K562 (cell line): ENCODE results near the gene HRG. TPM values are rescaled to one million over a fixed set of nuclear protein-coding genes. Genes with fewer than 3 reads are reported as not detected.

Experiments
- ATAC-seq: fragments of 200-7000 bp; cut with Tn5 transposase; 3 replicates; pipeline ENCODE4 v1.9.1; 2020; ENCODE audit warnings: moderate library complexity
- BruUV-seq: library from RNA; stranded (reverse); fragments of 400-500 nt; replicated peaks from 2 replicates; lab custom pipeline; 2021; lab: Mats Ljungman, UMichigan
- CTCF ChIA-PET: fragments of 300-600 bp; formaldehyde crosslinking; extraction: SDS; loops from one replicate; lab custom pipeline; 2021; ENCODE audit warnings: low intra/inter-chr PET ratio; lab: Yijun Ruan, JAX
- POLR2A ChIA-PET: fragments of 300-600, 350-650 bp; sonication (Branson Sonifier 250); formaldehyde crosslinking; extraction: SDS; loops from one replicate; lab custom pipeline; 2021; ENCODE audit warnings: antibody characterized with exemption, inconsistent platforms; lab: Yijun Ruan, JAX
- DNase-seq, 4 experiments: peaks; one replicate each; pipeline versions ENCODE4 v3.0.0 to v3.0.0-alpha.2; 2011 to 2018; ENCODE audit warnings: low spot score in 3 of 4, mixed read lengths in 3 of 4; ENCODE audit errors: extremely low read depth in 1 of 4
- FAIRE-seq: peaks from 2 replicates; lab custom pipeline; 2011; peaks lifted over from hg19 to GRCh38; lab: Jason Lieb, UNC
- H2AFZ ChIP-seq: 2 replicates; pipeline ENCODE4 v1.6.0; 2011; ENCODE audit warnings: low read depth, low read length, control low read depth, inconsistent platforms
- H3K27ac ChIP-seq: fragments of 200-600 bp; 3 replicates; pipeline ENCODE4 v1.8.0; 2011; ENCODE audit warnings: low read depth, mild to moderate bottlenecking, control low read depth, inconsistent platforms, low read length, moderate library complexity, mixed read lengths; ENCODE audit errors: extremely low read depth
- H3K27me3 ChIP-seq, 2 experiments: fragments of 300-600 bp in 1 of 2; 2 replicates in 1 of 2; 3 replicates in 1 of 2; pipeline versions ENCODE4 v1.6.0 to v1.8.0; 2011; ENCODE audit warnings: inconsistent platforms in 2 of 2, low read length in 2 of 2, mild to moderate bottlenecking in 1 of 2, mixed read lengths in 1 of 2, moderate library complexity in 1 of 2; ENCODE audit not compliant: control insufficient read depth in 2 of 2, insufficient read depth in 2 of 2
- H3K36me3 ChIP-seq: fragments of 300-600 bp; 3 replicates; pipeline ENCODE4 v1.8.0; 2011; ENCODE audit warnings: mild to moderate bottlenecking, low read length, inconsistent platforms; ENCODE audit not compliant: control insufficient read depth, insufficient read depth
- H3K4me1 ChIP-seq, 2 experiments: fragments of 200-600 bp in 1 of 2; replicated peaks in 1 of 2; 2 replicates in 1 of 2; 3 replicates in 1 of 2; pipeline versions ENCODE4 v1.5.1 to v1.8.0; 2011; ENCODE audit warnings: inconsistent platforms in 2 of 2, low read length in 2 of 2, mild to moderate bottlenecking in 1 of 2, mixed read lengths in 1 of 2, moderate library complexity in 1 of 2; ENCODE audit not compliant: control insufficient read depth in 2 of 2, insufficient read depth in 2 of 2
- H3K4me2 ChIP-seq: 2 replicates; pipeline ENCODE4 v1.6.1; 2011; ENCODE audit warnings: low read length, control low read depth, inconsistent platforms, mixed read lengths; ENCODE audit not compliant: insufficient read depth
- H3K4me3 ChIP-seq: fragments of 200-600 bp; sonication (generic), shearing (Covaris generic); 2 replicates; pipeline ENCODE4 v1.5.1; 2016; ENCODE audit warnings: control low read depth, inconsistent platforms
- H3K79me2 ChIP-seq: fragments of 200-600 bp; 3 replicates; pipeline ENCODE4 v1.8.0; 2011; ENCODE audit warnings: low read length, inconsistent platforms; ENCODE audit not compliant: control insufficient read depth, insufficient read depth
- H3K9ac ChIP-seq, 2 experiments: 2 replicates each; pipeline versions ENCODE4 v1.6.0 to v1.6.1; 2011; ENCODE audit warnings: low read depth in 2 of 2, low read length in 2 of 2, control low read depth in 1 of 2, inconsistent platforms in 1 of 2, mild to moderate bottlenecking in 1 of 2, mixed read lengths in 1 of 2; ENCODE audit not compliant: insufficient read depth in 1 of 2
- H3K9me1 ChIP-seq: one replicate; pipeline ENCODE4 v1.6.0; 2011; ENCODE audit warnings: inconsistent platforms, mild to moderate bottlenecking, low read length, moderate library complexity; ENCODE audit not compliant: control insufficient read depth, insufficient read depth
- H3K9me3 ChIP-seq: replicated peaks from 2 replicates; pipeline ENCODE4 v1.5.1; 2011; ENCODE audit warnings: low read depth, low read length, inconsistent platforms; ENCODE audit not compliant: control insufficient read depth, insufficient read depth
- H4K20me1 ChIP-seq: replicated peaks from 2 replicates; pipeline ENCODE4 v1.6.1; 2011; ENCODE audit warnings: low read length, inconsistent platforms, mixed read lengths; ENCODE audit not compliant: control insufficient read depth, insufficient read depth
- ARHGAP35 ChIP-seq: fragments of 450-650 bp; IDR thresholded peaks from 2 replicates; pipeline ENCODE4 v1.6.1; 2018; ENCODE audit not compliant: partially characterized antibody
- ARNT ChIP-seq, 2 experiments: fragments of 450-650 bp; IDR thresholded peaks; 2 replicates each; pipeline ENCODE4 v1.6.1; 2016; ENCODE audit warnings: mild to moderate bottlenecking in 1 of 2
- CREB5 ChIP-seq: fragments of 250-450 bp; sonication (Bioruptor Pico); IDR thresholded peaks from 2 replicates; pipeline ENCODE4 v1.5.0; 2020; ENCODE audit warnings: mild to moderate bottlenecking
- FOXJ3 ChIP-seq: sonication (generic); formaldehyde crosslinking; IDR thresholded peaks from 2 replicates; pipeline ENCODE4 v1.4.0; 2020; ENCODE audit warnings: mild to moderate bottlenecking, missing genetic modification reagents
- HDAC1 ChIP-seq, 2 experiments: fragments of 450-650 bp; IDR thresholded peaks; 2 replicates each; pipeline ENCODE4 v1.6.1; 2016 to 2017; ENCODE audit warnings: inconsistent platforms in 1 of 2, mild to moderate bottlenecking in 1 of 2, moderate library complexity in 1 of 2
- LARP7 ChIP-seq: fragments of 450-650 bp; IDR thresholded peaks from 2 replicates; pipeline ENCODE4 v1.6.1; 2016
- MCM7 ChIP-seq, 2 experiments: fragments of 450-650 bp; IDR thresholded peaks; 2 replicates each; pipeline ENCODE4 v1.6.1; 2016 to 2018
- MEIS2 ChIP-seq: fragments of 450-650 bp; IDR thresholded peaks from 2 replicates; pipeline ENCODE4 v1.6.1; 2014; ENCODE audit warnings: mild to moderate bottlenecking; ENCODE audit not compliant: partially characterized antibody
- MTF1 ChIP-seq: fragments of 250-450 bp; sonication (Bioruptor Pico); IDR thresholded peaks from 2 replicates; pipeline ENCODE4 v1.9.0; 2021; ENCODE audit warnings: moderate library complexity, mild to moderate bottlenecking, inconsistent platforms, borderline replicate concordance
- NFYB ChIP-seq: IDR thresholded peaks from 2 replicates; pipeline ENCODE4 v1.6.1; 2011; ENCODE audit warnings: mild to moderate bottlenecking, moderate library complexity; ENCODE audit not compliant: insufficient read length; ENCODE audit errors: extremely low read depth
- RAD21 ChIP-seq, 2 experiments: fragments of 250-450 bp in 1 of 2; fragments of 450-650 bp in 1 of 2; sonication (Bioruptor Pico) in 1 of 2; formaldehyde crosslinking in 1 of 2; IDR thresholded peaks in 1 of 2; conservative IDR thresholded peaks in 1 of 2; 2 replicates each; pipeline versions ENCODE4 v1.4.0 to v1.8.0; 2020 to 2022; ENCODE audit warnings: mild to moderate bottlenecking in 2 of 2, moderate library complexity in 1 of 2
- RBM22 ChIP-seq: fragments of 200-400 bp; formaldehyde crosslinking; IDR thresholded peaks from 2 replicates; pipeline ENCODE4 v1.6.1; 2018; ENCODE audit warnings: low read length, low read depth; ENCODE audit not compliant: poor library complexity, severe bottlenecking
- RNF2 ChIP-seq: sonication (generic); IDR thresholded peaks from 2 replicates; pipeline ENCODE4 v1.6.1; 2016
- SIRT6 ChIP-seq: IDR thresholded peaks from one replicate; pipeline ENCODE4 v1.6.1; 2012; ENCODE audit warnings: low read depth, mild to moderate bottlenecking, control low read depth, inconsistent platforms, low read length, moderate library complexity
- TBP ChIP-seq: optimal IDR thresholded peaks from 2 replicates; pipeline ENCODE3; 2011; ENCODE audit warnings: low read depth, low read length, improper control_type of control experiment
- ZC3H11A ChIP-seq: IDR thresholded peaks from 2 replicates; pipeline ENCODE4 v1.6.1; 2012; ENCODE audit warnings: low read depth, low read length, improper control_type of control experiment
- ZKSCAN1 ChIP-seq: fragments of 150-350 bp; IDR thresholded peaks from 2 replicates; pipeline ENCODE4 v1.6.1; 2016; ENCODE audit warnings: low read depth, low read length
- ZNF75A ChIP-seq: fragments of 450-650 bp; formaldehyde crosslinking; IDR thresholded peaks from 2 replicates; pipeline ENCODE4 v1.4.0; 2020; ENCODE audit warnings: mild to moderate bottlenecking
- ZZZ3 ChIP-seq: fragments of 450-650 bp; IDR thresholded peaks from 2 replicates; pipeline ENCODE4 v1.6.1; 2016; ENCODE audit warnings: antibody characterized with exemption, mild to moderate bottlenecking, moderate library complexity
- WGBS: fragments of 100-300 bp; shearing (Covaris generic); methylation state at CpG from one replicate; pipeline ENCODE4 v1.1.6; 2016; ENCODE audit warnings: low coverage, mixed read lengths; ENCODE audit not compliant: insufficient coverage; ENCODE audit errors: missing lambda C conversion rate; 5-methylcytosine and 5-hydroxymethylcytosine counted together
- in situ Hi-C: fragments of 300-500 bp; cut with MboI; formaldehyde crosslinking; loops from 4 replicates; pipeline ENCODE4 v1.15.0; 2018; ENCODE audit warnings: inconsistent platforms, mixed read lengths
- intact Hi-C: fragments of 100-400 bp; cut with micrococcal nuclease; formaldehyde crosslinking; loops from 2 replicates; pipeline ENCODE4 v1.14.2; 2022
- polyA plus RNA-seq, 8 experiments: library from polyadenylated mRNA; depleted of rRNA in 4 of 8; stranded (reverse) in 5 of 8; unstranded in 3 of 8; fragments of >200 nt; fragmentation: Nextera tagmentation in 2 of 8; fragmentation: Illumina TruSeq in 1 of 8; extraction: Ambion mirVana in 2 of 8; extraction: Trizol in 1 of 8; gene quantifications; 2 replicates each; pipeline versions ENCODE4 v1.2.1 to v1.2.3, GENCODE V29; 2011 to 2014; ENCODE audit warnings: inconsistent platforms in 1 of 8, missing spikeins in 1 of 8
- total RNA-seq, 7 experiments: library from RNA; depleted of rRNA in 6 of 7; stranded (reverse); fragments of >200 nt in 6 of 7; fragmentation: Illumina TruSeq in 2 of 7; extraction: Trizol in 2 of 7; gene quantifications; 2 replicates each; pipeline versions ENCODE4 v1.2.1 to v1.2.3, GENCODE V29; 2011 to 2021; ENCODE audit warnings: low replicate concordance in 1 of 7
- TF ChIP-seq, protein P1 (sequence below), 2 experiments: fragments of 450-650 bp in 1 of 2; sonication (generic) in 1 of 2; formaldehyde crosslinking; conservative IDR thresholded peaks; 2 replicates each; pipeline versions ENCODE4 v1.4.0 to v1.8.1; 2020 to 2022; ENCODE audit warnings: mild to moderate bottlenecking in 1 of 2, missing genetic modification reagents in 1 of 2

HRG gene
- total and polyA plus RNA-seq, 9 of the 15 experiments (the other 6 are each of a cell fraction or from before 2014, with no cell fraction given) = not detected

- no peak overlapping the region for H2AFZ ChIP-seq
- no peaks in the 10 kb centered on the region for H3K9me3 ChIP-seq
- 0% methylated on average over 3 of the region's 3 CpGs for whole genome bisulfite sequencing
- H3K4me3 ChIP-seq = no peak overlapping the region
- H3K27me3 ChIP-seq = peaks cover 0 to 26% of the 10 kb centered on the region in 2 experiments; a peak in 2 of 5 replicates
- no peak overlapping the region for H3K9ac ChIP-seq
- no peak for FAIRE-seq
- intact Hi-C loops = no loop called here
- H3K9me1 ChIP-seq = no peaks in the 10 kb centered on the region
- ChIA-PET POLR2A (no interaction called here), CTCF (no interaction called here)
- H4K20me1 ChIP-seq = no peaks in the 10 kb centered on the region
- no peak overlapping the region for H3K4me2 ChIP-seq
- no peaks in the 10 kb centered on the region for H3K36me3 ChIP-seq
- no peak for ATAC-seq
- no peak for TF ChIP-seq ARNT (IDR thresholded peaks at IDR 0.05)
- TF ChIP-seq ZKSCAN1 = no peak
- TF ChIP-seq HDAC1 (IDR thresholded peaks at IDR 0.05) = no peak
- TF ChIP-seq NFYB = no peak
- TF ChIP-seq ZZZ3 = no peak
- TF ChIP-seq RNF2 = no peak
- no peak for TF ChIP-seq ZC3H11A
- no peak for TF ChIP-seq MEIS2
- TF ChIP-seq LARP7 = no peak
- no peak for TF ChIP-seq MCM7 (IDR thresholded peaks at IDR 0.05)
- TF ChIP-seq, protein P1, sequence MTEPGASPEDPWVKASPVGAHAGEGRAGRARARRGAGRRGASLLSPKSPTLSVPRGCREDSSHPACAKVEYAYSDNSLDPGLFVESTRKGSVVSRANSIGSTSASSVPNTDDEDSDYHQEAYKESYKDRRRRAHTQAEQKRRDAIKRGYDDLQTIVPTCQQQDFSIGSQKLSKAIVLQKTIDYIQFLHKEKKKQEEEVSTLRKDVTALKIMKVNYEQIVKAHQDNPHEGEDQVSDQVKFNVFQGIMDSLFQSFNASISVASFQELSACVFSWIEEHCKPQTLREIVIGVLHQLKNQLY (CRISPR knock-in tag; conservative IDR thresholded peaks at IDR 0.05) = no peak
- TF ChIP-seq MTF1 (CRISPR knock-in tag) = no peak
- TF ChIP-seq RBM22 = no peak
- TF ChIP-seq FOXJ3 (CRISPR knock-in tag) = no peak
- no peak for TF ChIP-seq TBP
- no peak for TF ChIP-seq RAD21 (CRISPR knock-in tag; conservative IDR thresholded peaks at IDR 0.05 in 1 of 2, IDR thresholded peaks at IDR 0.05 in 1 of 2)
- no peak for TF ChIP-seq CREB5 (CRISPR knock-in tag)
- no peak for TF ChIP-seq ZNF75A
- TF ChIP-seq SIRT6 = no peak
- TF ChIP-seq ARHGAP35 = no peak
- TF ChIP-seq, all 486 proteins: peak for 0
- no peaks in the 10 kb centered on the region for H3K79me2 ChIP-seq
- BruUV-seq = no TSS peak
- H3K4me1 ChIP-seq = no peaks in the 10 kb centered on the region
- in situ Hi-C loops = no loop called here
- H3K27ac ChIP-seq = no peak overlapping the region
- no peak for DNase-seq
Observed at GRCh38 chr3:186635532-186635931, 30.3 kb upstream of the HRG start.
